ENCODE results near the gene VAV1. TPM values are rescaled to one million over a fixed set of nuclear protein-coding genes. Genes with fewer than 3 reads are reported as not detected.
"Not testable (repeated sequence)": the region's sequence is repeated elsewhere in the genome, so short reads cannot be mapped to it uniquely, and the experiment has no call there.

VAV1 gene
- total RNA-seq, 1 donor from 2014 or later = not detected

GRCh38 chr19:6828698-6829633 lies 56.5 kb downstream of the VAV1 start:
- H3K4me3 Mint-ChIP-seq (ENCODE audit: unreplicated experiment) = no peak overlapping the region
- H3K36me3 Mint-ChIP-seq (ENCODE audit: unreplicated experiment) = no peaks in the 10 kb centered on the region
- H3K9me3 Mint-ChIP-seq (ENCODE audit: unreplicated experiment) = peaks cover 5% of the 10 kb centered on the region
- DNase-seq = no peak
- H3K4me1 Mint-ChIP-seq (ENCODE audit: low read depth, unreplicated experiment) = no peaks in the 10 kb centered on the region
- TF ChIP-seq CTCF (IDR thresholded peaks at IDR 0.05; ENCODE audit: partially characterized antibody, unreplicated experiment) = no peak
- H3K27ac Mint-ChIP-seq (ENCODE audit: unreplicated experiment) = no peak overlapping the region
- peaks cover 7% of the 10 kb centered on the region for H3K27me3 Mint-ChIP-seq (ENCODE audit: unreplicated experiment)

- H3K9me3 Mint-ChIP-seq (ENCODE audit: unreplicated experiment); H3K27me3 Mint-ChIP-seq (ENCODE audit: unreplicated experiment); H3K27ac Mint-ChIP-seq (ENCODE audit: unreplicated experiment); DNase-seq; H3K36me3 Mint-ChIP-seq (ENCODE audit: unreplicated experiment); H3K4me3 Mint-ChIP-seq (ENCODE audit: unreplicated experiment); H3K4me1 Mint-ChIP-seq (ENCODE audit: low read depth, unreplicated experiment): not testable (repeated sequence)
Measured at GRCh38 chr19:6829829-6830228, 57.3 kb downstream of the VAV1 start.

GRCh38 chr19:6831084-6831483 lies 58.6 kb downstream of the VAV1 start:
- not testable (repeated sequence) for H3K27ac Mint-ChIP-seq (ENCODE audit: unreplicated experiment); DNase-seq; H3K4me3 Mint-ChIP-seq (ENCODE audit: unreplicated experiment); H3K27me3 Mint-ChIP-seq (ENCODE audit: unreplicated experiment); H3K36me3 Mint-ChIP-seq (ENCODE audit: unreplicated experiment); H3K9me3 Mint-ChIP-seq (ENCODE audit: unreplicated experiment); H3K4me1 Mint-ChIP-seq (ENCODE audit: low read depth, unreplicated experiment)

DNA sequence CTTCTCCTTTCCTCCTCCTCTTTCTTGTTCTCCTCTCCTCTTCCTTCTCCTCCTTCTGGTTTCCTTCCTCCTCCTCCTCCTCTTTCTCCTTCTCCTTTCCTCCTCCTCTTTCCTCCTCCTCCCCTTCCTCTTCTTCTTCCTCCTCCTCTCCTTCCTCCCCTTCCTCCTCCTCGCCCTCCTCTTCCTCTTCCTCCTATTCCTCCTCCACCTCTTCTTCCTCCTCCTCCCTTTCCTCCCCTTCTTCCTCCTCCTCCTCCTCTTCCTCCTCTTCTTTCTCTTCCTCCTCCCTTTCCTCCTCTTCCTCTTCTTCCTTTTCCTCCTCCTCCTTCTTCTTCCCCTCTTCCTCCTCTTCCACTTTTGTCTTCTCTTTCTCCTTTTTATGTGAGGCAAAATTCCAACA lies 59.9 kb downstream of the VAV1 start:
- TF ChIP-seq CTCF (IDR thresholded peaks at IDR 0.05; ENCODE audit: partially characterized antibody, unreplicated experiment) = no peak
- no peak overlapping the region for H3K4me3 Mint-ChIP-seq (ENCODE audit: unreplicated experiment)
- no peaks in the 10 kb centered on the region for H3K4me1 Mint-ChIP-seq (ENCODE audit: low read depth, unreplicated experiment)
- no peak overlapping the region for H3K27ac Mint-ChIP-seq (ENCODE audit: unreplicated experiment)
- H3K27me3 Mint-ChIP-seq (ENCODE audit: unreplicated experiment) = peaks cover 4% of the 10 kb centered on the region
- H3K36me3 Mint-ChIP-seq (ENCODE audit: unreplicated experiment) = no peaks in the 10 kb centered on the region
- DNase-seq = no peak
- H3K9me3 Mint-ChIP-seq (ENCODE audit: unreplicated experiment) = peaks cover 2% of the 10 kb centered on the region

DNA sequence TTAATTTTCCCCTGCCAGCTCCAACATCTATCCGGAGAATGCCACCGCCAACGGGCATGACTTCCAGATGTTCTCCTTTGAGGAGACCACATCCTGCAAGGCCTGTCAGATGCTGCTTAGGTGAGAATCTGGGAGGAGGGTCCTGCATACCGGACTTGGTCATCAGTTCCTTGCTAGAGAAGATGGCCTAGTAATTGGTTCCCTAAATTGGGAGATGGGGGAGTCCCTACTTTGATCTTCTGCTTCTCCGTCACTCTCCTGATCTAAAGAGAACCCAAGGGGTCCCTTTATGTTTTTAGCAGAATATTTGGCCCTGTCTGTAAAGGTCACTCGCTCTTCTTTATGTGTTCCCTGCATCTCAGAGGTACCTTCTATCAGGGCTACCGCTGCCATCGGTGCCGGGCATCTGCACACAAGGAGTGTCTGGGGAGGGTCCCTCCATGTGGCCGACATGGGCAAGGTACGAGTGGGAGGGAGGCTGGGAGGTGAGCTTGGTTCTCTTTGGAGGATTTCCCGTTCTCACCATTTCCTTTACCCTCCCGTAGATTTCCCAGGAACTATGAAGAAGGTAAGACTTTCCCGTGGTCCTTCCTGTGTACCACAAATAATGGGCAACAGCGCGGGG lies 60.8 kb downstream of the VAV1 start:
- DNase-seq = no peak
- H3K4me3 Mint-ChIP-seq (ENCODE audit: unreplicated experiment) = no peak overlapping the region
- no peak overlapping the region for H3K27ac Mint-ChIP-seq (ENCODE audit: unreplicated experiment)
- no peak for TF ChIP-seq CTCF (IDR thresholded peaks at IDR 0.05; ENCODE audit: partially characterized antibody, unreplicated experiment)
- peaks cover 2% of the 10 kb centered on the region for H3K9me3 Mint-ChIP-seq (ENCODE audit: unreplicated experiment)
- no peaks in the 10 kb centered on the region for H3K36me3 Mint-ChIP-seq (ENCODE audit: unreplicated experiment)
- H3K4me1 Mint-ChIP-seq (ENCODE audit: low read depth, unreplicated experiment) = no peaks in the 10 kb centered on the region
- peaks cover 6% of the 10 kb centered on the region for H3K27me3 Mint-ChIP-seq (ENCODE audit: unreplicated experiment)

DNA sequence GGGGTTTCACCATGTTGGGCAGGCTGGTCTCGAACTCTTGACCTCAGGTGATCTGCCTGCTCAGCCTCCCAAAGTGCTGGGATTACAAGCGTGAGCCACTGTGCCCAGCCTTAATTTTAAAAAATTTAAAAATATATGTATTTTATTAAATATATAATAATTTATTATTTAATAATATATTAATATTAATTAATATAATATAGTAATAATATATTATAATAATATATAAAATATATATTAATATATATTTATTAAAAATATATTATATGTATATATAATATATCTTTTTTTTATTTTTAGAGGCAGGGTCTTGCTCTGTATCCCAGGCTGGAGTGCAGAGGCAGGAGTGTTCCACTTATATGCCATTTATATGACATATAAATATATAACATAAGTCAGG lies 61.9 kb downstream of the VAV1 start:
- H3K4me1 Mint-ChIP-seq (ENCODE audit: low read depth, unreplicated experiment) = no peaks in the 10 kb centered on the region
- H3K9me3 Mint-ChIP-seq (ENCODE audit: unreplicated experiment) = peaks cover 2% of the 10 kb centered on the region
- H3K4me3 Mint-ChIP-seq (ENCODE audit: unreplicated experiment) = no peak overlapping the region
- H3K27ac Mint-ChIP-seq (ENCODE audit: unreplicated experiment) = no peak overlapping the region
- DNase-seq = no peak
- TF ChIP-seq CTCF (IDR thresholded peaks at IDR 0.05; ENCODE audit: partially characterized antibody, unreplicated experiment) = no peak
- no peaks in the 10 kb centered on the region for H3K36me3 Mint-ChIP-seq (ENCODE audit: unreplicated experiment)
- H3K27me3 Mint-ChIP-seq (ENCODE audit: unreplicated experiment) = peaks cover 6% of the 10 kb centered on the region
